ENCODE data around the gene MEGF6.

The MEGF6 gene

DNA sequence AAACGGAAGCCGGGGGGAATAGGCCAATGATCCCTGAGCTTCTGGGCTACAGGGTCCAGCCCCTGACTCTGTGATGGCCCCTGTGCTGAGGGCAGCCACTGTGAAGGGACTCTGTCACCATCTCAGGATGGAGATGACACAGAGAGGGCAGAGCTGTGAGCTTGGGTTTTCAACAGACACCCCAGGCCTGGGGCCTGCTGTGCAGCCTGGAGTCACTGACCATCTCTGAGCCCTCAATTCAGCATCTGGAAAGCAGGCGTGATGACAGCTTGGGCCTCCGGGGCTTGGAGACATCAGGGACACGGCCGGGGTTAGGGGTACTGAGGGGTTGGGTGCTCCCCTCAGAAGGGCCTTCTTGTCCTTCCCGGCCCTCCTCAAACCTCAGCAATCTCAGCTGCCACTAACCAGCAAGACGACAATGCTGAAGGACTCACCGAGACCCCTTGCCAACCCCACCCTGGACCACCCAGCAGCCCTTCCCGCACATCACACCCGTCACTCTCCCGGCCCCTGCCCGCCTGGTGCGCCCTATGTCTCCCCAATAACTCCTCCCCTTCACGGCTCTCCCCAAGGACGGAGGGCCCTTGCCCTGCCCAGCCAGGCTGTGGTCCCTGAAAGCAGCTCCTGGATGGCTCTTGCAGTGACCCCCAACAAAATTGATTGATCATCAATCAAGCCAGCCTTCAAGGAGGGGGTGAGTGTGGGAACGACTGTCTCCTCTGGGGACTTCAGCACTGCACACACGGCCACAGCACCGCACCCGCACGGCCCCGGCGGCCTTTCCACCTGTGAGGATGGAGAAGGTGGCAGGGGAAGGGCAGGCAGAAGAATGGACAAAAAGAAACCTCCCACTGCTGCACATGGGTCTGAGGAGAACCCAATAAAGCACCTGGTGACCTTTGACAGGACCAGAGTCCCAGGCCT, 4.3 kb downstream of the MEGF6 start:
- DNase-seq (ENCODE audit: low read depth): no peak

- no peak for DNase-seq (ENCODE audit: low read depth)
These were observed 6.1 kb downstream of the MEGF6 start for GRCh38 chr1:3604997-3605823.

DNA sequence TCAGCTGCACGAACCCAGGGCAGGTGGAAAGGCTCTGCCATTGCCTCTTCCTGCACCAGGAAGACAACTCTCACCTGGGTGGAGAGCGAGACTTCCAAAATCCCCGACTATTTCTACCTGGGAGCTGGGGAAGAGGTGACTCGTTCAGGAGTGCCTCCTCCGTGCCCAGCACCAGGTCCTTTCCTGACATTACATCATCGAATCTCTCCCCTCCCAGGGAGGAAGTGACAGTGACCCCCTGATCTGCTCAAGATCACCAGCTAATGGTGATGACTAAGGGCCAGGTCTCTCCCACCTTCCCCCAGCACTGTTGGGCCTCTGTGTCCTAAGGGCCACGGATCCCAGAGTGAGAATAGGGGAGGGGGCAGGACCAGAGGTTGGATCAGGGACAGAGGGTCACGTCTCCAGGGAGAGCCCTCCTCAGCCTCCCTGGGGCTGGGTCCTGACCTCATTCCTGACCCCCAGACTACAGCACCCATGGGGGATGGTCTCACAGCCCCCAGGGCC, 6.8 kb downstream of the MEGF6 start:
- no peak for DNase-seq (ENCODE audit: low read depth)

DNA sequence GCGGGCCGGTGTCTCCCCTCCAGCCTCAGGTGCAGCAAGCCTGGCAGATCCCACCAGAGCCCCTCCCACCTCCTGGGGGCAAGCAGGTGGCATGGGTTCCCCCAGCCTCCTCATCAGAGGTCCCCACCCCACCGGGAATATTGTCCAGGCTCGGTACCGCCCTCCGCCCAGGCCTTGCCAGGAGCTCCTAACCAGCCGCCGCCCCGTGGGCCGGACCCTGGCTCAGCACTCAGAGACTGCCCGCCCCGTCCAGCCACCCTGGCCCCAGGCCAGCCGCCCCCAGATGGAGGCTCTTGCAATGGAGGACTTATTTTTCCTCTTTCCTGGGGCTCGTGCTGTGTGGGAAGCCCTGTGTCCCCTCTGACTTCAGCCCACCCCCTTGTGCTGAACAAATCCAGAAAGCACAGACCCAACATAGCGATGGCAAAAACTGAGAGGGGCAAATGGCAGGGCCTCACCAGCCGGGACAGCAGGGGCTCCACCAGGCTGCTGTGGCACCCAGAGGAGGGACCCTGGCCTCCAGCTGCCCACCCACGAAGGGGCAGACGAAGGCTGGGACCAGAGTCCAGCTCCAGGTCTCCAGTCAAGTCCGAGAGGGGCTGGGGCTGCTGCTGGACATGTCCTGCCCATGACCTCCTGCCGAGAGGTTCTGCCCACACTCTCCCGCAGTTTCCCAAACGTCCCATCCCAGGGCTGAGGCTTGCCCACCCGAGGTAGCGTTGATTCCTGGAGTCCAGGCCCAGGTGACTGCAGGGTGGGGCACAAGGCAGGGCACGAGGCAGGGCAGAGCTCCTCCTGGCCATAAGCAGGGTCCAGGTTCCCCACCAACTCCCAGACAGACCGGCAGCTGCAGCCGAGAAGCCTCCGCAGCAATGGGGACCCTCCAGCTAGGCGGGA, 7.5 kb downstream of the MEGF6 start:
- DNase-seq (ENCODE audit: low read depth): no peak

GRCh38 chr1:3603156-3603555, 8.2 kb downstream of the MEGF6 start:
- no peak for DNase-seq (ENCODE audit: low read depth)

- DNase-seq (ENCODE audit: low read depth): no peak
These were observed 8.9 kb downstream of the MEGF6 start for GRCh38 chr1:3602375-3602774.

DNA sequence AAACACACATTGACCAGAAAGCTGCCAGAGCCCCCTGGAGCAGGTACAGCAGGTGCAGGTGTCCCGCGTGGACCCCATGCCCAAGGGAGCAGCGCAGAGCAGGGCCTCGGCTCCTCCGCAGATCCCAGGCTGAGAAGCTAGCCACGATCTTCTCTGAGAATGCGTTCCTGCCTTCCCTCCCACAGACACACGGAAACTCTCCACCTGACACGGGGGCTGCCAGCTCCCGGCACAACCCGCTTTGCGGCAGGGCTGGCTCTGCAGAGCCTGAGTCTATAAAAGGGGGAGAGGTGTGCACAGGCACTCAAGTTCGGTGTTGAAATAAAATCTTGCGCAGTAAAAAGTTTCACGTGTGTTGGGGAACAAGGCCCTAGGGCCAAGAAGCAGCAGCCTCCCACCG, 9.6 kb downstream of the MEGF6 start:
- no peak for DNase-seq (ENCODE audit: low read depth)

DNA sequence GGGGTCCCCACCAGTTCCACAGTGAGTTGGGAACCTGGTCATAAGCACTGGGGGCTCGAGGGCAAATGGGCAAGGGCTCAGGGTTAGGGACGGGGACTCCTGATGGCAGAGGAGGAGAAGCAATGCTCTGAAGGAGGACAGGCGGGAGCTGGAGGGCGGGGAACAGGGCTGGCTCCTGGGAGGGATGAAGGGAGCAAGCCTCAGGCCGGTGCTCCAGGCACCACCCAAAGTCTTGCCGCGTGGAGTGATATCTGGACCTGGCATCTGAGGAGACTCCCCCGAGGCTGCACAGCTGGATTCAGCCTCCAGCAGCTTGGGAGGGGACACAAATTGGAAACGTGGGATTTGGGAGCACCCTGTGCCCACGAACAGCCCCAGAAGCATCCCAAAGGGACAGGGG, 11.0 kb downstream of the MEGF6 start:
- no peak for DNase-seq (ENCODE audit: low read depth)

DNA sequence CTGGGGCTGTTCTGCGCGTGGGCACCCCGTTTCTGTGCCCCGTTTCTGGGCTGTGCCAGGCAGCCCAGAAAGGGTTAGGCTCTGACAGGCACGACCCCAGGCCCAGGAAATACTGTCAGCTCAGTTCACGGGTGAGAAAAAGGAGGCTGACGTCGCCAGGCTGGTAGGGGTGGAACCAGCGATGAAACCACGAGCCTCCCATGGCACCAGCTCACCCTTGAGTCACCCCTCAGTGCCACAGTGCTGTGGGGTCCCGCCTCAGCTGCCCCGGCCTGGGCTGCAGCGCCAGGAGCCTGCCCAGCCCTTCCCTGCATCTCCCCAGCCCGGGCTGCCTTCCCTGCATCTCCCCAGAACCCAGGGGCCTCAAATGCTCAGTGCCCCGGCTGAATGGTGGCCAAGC, 11.5 kb downstream of the MEGF6 start:
- DNase-seq (ENCODE audit: low read depth): no peak

GRCh38 chr1:3599286-3599811, 12.0 kb downstream of the MEGF6 start:
- no peak for DNase-seq (ENCODE audit: low read depth)

- DNase-seq (ENCODE audit: low read depth): no peak
These were observed 12.6 kb downstream of the MEGF6 start for GRCh38 chr1:3598522-3599285.

DNA sequence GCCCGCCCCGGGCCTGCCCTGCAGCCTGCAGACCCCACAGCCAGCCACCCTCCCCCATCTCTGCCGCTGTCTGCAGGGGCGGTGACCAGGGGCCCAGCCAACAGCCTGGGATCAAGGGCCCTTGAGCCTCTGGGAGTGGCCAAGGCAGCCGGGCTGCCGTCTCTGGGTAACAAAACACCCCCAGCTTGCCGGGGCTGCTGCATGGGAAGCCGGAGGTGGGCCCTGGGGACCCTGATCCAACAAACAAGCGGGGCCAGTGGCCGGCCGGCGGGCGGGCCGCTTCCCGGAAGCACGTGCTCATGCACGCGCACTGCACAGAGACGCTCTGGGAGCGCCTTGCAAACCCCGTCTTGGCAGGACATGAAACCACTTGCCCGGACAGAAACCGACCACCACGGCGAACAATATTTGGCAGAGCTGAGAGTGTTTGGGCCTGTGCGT, 13.2 kb downstream of the MEGF6 start:
- no peak for DNase-seq (ENCODE audit: low read depth)

- no peak for DNase-seq (ENCODE audit: low read depth)
These were observed 13.7 kb downstream of the MEGF6 start for GRCh38 chr1:3597599-3597964.

DNA sequence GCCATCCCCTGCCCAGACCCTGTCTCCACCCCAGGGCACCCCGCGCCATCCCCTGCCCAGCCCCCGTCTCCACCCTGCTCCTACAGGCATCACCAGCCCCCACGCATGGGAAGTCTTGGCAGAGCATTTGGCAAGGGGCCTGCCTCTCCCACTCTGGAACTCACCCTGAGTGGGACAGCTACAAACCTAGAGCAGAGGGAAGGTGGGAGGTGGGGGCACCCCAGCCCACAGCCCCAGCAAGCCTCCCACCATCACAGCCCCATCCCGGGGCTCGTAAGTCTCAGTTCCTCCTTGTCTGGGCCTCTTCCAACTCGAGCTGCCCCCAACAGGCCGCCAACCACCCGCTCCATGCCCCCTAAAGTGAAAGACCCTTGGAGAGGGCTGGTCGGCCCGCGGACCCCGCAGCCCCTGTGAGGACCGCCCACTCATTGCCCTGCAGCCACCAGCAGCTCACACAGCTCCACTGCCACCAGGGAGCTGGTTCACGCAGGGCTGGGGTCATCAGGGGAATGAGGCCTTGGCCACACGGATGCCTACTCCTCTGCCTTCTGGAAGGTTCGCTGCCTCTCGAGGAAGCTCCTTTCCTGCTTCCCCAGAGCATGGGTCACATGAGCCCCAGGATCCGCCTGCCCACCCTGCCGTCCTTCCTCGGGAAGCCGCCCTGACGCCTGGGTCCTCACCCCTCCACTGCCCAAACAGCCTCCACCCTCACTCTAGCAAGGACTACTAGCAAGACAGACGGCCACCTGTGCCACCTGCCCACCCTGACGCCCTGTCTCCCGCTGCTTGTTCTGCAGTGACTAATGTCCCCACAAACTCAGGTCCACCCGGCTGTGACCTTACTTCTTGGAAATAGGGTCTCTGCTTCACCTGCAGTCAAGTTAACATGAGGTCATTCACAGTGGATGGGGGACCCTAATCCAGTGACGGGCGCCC, 14.4 kb downstream of the MEGF6 start:
- no peak for DNase-seq (ENCODE audit: low read depth)

- DNase-seq (ENCODE audit: low read depth): no peak
These were observed 15.4 kb downstream of the MEGF6 start for GRCh38 chr1:3595949-3596348.

- no peak for DNase-seq (ENCODE audit: low read depth)
These were observed 16.5 kb downstream of the MEGF6 start for GRCh38 chr1:3594706-3595377.

- no peak for DNase-seq (ENCODE audit: low read depth)
These were observed 17.6 kb downstream of the MEGF6 start for GRCh38 chr1:3593745-3594144.

- DNase-seq (ENCODE audit: low read depth): no peak
These were observed 18.0 kb downstream of the MEGF6 start for GRCh38 chr1:3593334-3593733.
